Lower lobe of right lung (tissue), 2 donors: ENCODE data around the gene TBC1D24. TPM values are rescaled to one million over a fixed set of nuclear protein-coding genes. Genes with fewer than 3 reads are reported as not detected.
A peak's percentile ranks its signal among the peaks of the same experiment; 100 is the strongest.

Experiments used
- ATAC-seq, 2 donors: fragments of 200-7000 bp; cut with Tn5 transposase; one replicate each; pipeline ENCODE4 v1.9.1; 2020 to 2022; ENCODE audit warnings: mild to moderate bottlenecking in 2 of 2, moderate library complexity in 2 of 2
- DNase-seq: peaks from one replicate; pipeline ENCODE4 v3.0.0-alpha.2; 2020
- H3K27ac ChIP-seq: fragments of 200-600 bp; one replicate; pipeline ENCODE4 v1.8.0; 2022
- H3K27me3 ChIP-seq: fragments of 200-600 bp; one replicate; pipeline ENCODE4 v1.8.0; 2022; ENCODE audit warnings: low read depth
- H3K36me3 ChIP-seq: fragments of 200-600 bp; one replicate; pipeline ENCODE4 v1.8.0; 2022; ENCODE audit warnings: mild to moderate bottlenecking
- H3K4me1 ChIP-seq: fragments of 200-600 bp; one replicate; pipeline ENCODE4 v1.8.0; 2022
- H3K4me3 ChIP-seq: fragments of 200-600 bp; one replicate; pipeline ENCODE4 v1.8.0; 2022; ENCODE audit warnings: mild to moderate bottlenecking
- H3K9me3 ChIP-seq: fragments of 200-600 bp; one replicate; pipeline ENCODE4 v1.8.0; 2022
- intact Hi-C: fragments of 100-400 bp; cut with DNase I; formaldehyde crosslinking; loops from one replicate; pipeline ENCODE4 v1.11.0; 2022
- total RNA-seq: library from RNA; stranded (reverse); fragmentation: NEBNext Ultra II Directional; extraction: Animal tissue kit (Norgen Biotek cat#: 25700); gene quantifications from one replicate; pipeline ENCODE4 v1.2.1, GENCODE V29; 2021
- TF ChIP-seq, protein P1 (sequence below): fragments of 200-600 bp; IDR thresholded peaks from one replicate; pipeline ENCODE4 v1.8.0; 2022; ENCODE audit warnings: antibody characterized with exemption, mild to moderate bottlenecking
- donor health status: DM: no; HTN: yes; CAD: no; lungs with severe emphysema.

Gene TBC1D24
- total RNA-seq, 1 donor from 2014 or later: 40.2 TPM

DNA sequence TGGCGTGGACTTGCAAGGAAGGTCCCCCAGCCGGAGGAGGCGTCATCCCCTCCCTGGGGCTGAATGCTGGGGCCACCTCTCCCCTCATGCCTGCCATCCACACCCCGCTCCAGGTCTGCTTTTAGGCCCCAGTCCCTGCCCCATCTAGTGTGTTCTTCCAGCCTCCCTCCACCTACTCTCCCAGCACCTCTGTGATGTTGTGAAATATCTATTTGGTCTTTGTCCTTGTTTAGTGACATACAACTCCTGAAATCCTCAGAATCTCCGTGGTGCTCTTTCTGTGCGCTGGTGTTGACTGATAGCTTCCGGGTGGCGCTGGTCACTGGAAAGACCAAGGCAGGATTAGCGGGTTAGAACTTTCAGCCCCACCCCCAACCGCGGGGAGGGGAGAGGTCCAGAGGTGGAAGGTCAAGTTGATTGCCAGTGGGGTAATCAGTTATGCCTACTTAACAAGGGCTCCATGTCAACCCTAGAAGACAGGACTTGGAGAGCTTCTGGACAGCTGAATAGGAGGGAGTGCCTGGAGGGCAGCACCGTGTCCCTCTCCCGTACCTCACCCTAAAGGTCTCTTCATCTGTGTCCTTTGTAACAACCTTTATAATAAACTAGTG is 10.1 kb downstream of the TBC1D24 start:
- TF ChIP-seq, protein P1, sequence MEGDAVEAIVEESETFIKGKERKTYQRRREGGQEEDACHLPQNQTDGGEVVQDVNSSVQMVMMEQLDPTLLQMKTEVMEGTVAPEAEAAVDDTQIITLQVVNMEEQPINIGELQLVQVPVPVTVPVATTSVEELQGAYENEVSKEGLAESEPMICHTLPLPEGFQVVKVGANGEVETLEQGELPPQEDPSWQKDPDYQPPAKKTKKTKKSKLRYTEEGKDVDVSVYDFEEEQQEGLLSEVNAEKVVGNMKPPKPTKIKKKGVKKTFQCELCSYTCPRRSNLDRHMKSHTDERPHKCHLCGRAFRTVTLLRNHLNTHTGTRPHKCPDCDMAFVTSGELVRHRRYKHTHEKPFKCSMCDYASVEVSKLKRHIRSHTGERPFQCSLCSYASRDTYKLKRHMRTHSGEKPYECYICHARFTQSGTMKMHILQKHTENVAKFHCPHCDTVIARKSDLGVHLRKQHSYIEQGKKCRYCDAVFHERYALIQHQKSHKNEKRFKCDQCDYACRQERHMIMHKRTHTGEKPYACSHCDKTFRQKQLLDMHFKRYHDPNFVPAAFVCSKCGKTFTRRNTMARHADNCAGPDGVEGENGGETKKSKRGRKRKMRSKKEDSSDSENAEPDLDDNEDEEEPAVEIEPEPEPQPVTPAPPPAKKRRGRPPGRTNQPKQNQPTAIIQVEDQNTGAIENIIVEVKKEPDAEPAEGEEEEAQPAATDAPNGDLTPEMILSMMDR: no peak
- peak overlapping the region; percentile 47 for H3K27ac ChIP-seq

DNA sequence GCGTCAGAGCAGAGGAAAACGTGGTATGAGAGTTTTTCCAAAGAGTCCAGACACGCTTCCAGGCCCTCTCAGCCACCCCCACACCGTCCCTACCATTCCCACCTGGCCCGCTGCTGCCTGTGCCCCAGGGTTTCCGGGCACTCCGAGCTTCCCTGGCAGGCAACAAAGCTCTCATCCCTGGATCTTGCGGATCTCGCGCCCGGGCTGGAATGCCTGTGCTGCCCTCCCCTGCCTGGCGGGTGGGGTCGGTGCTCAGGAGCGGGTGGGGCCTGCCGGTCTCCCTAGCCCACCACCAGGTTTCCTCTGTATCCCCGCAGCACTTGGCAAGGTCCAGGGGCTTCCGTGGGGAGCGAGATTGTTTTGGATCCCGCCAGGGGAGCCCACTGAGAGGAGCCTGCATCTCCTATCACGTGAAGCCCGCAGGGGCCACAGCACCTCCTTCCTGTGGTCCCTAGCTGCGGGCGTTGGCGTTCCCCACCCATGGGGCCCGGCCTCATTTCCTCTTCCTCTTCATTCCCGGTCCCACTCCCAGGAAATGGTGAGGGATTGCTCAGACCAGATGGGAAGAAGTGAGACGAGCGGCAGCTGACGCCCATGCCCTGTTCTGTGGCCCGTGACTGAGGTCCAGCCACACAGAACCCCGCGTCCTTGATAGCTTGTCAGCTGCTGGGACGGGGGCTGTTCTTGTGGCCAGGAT is 11.0 kb downstream of the TBC1D24 start:
- ATAC-seq: no peak
- intact Hi-C loops: no loop called here
- DNase-seq: peak; percentile 47
- H3K4me3 ChIP-seq: no peak overlapping the region
- TF ChIP-seq, protein P1: no peak
- H3K27ac ChIP-seq: peak overlapping the region; percentile 47
- no peaks in the 10 kb centered on the region for H3K9me3 ChIP-seq
- H3K36me3 ChIP-seq: no peaks in the 10 kb centered on the region
- H3K27me3 ChIP-seq: no peaks in the 10 kb centered on the region
- peaks cover 67% of the 10 kb centered on the region for H3K4me1 ChIP-seq

More for the DNA sequence above, 10.1 kb downstream of the TBC1D24 start:
- Histone ChIP-seq H3K9me3 (no peaks in the 10 kb centered on the region), H3K4me1 (peaks cover 71% of the 10 kb centered on the region), H3K4me3 (no peak overlapping the region), H3K27me3 (no peaks in the 10 kb centered on the region), H3K36me3 (no peaks in the 10 kb centered on the region)
- no peak for ATAC-seq
- DNase-seq: no peak
- intact Hi-C loops: no loop called here

DNA sequence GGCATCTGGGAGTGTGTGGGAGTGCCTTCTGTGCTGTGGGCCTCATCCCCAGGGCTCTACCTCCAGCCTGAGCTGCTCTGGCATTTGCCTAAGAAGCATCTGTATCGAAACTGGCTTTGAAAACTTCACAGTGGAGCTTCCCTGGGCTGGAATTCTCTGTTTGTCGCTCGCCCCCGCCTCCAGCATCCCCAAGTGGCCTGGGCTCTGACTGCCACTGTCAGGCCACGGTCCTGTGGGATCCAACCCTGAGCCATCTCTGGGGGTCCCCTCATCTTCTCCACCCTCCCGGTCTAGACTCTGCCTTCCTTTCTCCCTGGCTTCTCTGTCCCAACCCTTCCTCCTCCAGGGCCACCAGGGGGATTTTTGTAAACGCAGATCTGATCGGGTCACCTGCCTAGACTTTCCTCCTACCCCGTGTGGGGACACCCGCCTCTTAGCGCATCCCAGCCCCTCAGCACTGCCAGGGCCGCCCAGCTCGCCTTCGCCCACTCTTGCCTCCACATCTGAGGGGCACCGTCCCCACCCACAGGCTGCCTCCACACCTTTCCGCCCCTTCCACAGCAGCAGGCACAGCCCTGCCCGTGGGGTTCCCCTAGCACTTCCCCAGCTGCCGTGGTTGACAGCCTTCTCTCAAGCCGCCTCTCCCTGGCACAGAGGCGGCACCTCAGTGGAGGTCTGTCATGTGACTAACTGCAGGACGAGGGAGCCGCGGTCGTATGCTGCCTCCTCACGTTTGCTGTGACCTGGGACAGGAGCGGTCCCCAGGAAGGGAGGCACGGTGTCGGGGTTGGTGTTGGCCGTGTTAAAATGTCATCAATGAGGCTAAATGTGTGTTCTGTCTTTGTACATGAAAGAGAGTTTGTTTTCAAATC is 12.0 kb downstream of the TBC1D24 start:
- H3K4me3 ChIP-seq: no peak overlapping the region
- DNase-seq (peak; percentile 85), ATAC-seq (peak; percentile 81 to 84)
- no peaks in the 10 kb centered on the region for H3K9me3 ChIP-seq
- peak overlapping the region; percentile 47 for H3K27ac ChIP-seq
- TF ChIP-seq, protein P1: peak; percentile 27
- no peaks in the 10 kb centered on the region for H3K36me3 ChIP-seq
- H3K27me3 ChIP-seq: no peaks in the 10 kb centered on the region
- intact Hi-C loops: no loop called here
- H3K4me1 ChIP-seq: peaks cover 60% of the 10 kb centered on the region

DNA sequence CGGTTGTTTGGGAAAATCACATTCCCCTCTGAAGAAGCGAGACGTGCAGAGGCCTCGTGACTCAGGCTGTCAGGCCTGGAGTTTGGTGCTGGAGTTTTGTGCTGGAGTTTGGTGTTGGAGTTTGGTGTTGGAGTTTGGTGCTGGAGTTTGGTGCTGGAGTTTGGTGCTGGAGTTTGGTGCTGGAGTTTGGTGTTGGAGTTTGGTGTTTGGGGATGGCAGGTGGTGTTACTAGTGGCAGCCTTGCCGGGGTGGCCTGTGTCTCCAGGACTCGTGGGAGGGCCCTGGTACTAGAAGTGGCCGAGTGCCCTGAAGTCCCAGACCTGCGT is 12.6 kb downstream of the TBC1D24 start:
- no peak overlapping the region for H3K4me3 ChIP-seq
- H3K9me3 ChIP-seq: no peaks in the 10 kb centered on the region
- intact Hi-C loops: no loop called here
- no peak for ATAC-seq
- H3K4me1 ChIP-seq: peaks cover 54% of the 10 kb centered on the region
- H3K36me3 ChIP-seq: no peaks in the 10 kb centered on the region
- TF ChIP-seq, protein P1: no peak
- no peaks in the 10 kb centered on the region for H3K27me3 ChIP-seq
- H3K27ac ChIP-seq: no peak overlapping the region
- no peak for DNase-seq

DNA sequence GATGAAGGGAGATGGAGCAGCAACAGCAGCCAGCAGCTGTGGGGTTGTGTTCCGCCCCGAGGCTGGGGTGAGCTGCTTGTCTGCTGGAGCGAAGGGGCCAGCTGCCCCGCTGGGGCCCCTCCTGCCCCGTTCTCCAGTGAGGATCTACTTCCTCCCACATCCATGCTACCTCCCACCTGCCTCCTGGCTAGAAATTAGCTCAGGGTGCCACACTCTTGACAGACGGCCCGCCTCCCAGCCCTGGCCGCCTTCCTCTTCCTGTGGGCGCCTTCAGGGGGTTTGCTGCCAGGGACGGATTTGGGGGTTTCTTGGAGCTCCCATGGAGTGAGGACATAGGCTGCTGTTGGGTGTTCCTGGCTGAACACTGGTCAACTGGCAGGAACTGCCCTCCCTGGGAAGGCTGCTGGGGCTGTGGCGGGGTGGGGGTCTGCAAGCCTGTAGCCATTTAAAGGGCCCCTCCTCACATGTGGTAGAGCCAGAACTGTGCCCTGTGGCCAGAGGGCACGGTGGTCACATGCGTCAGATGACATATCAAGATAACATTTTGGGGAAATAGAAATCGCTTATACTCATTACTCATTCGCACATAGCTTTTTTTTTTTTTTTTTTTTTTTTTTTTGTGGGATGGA is 13.1 kb downstream of the TBC1D24 start:
- H3K4me1 ChIP-seq: peaks cover 49% of the 10 kb centered on the region
- H3K4me3 ChIP-seq: no peak overlapping the region
- ATAC-seq (no peak), DNase-seq (no peak)
- no peaks in the 10 kb centered on the region for H3K36me3 ChIP-seq
- no peaks in the 10 kb centered on the region for H3K27me3 ChIP-seq
- H3K27ac ChIP-seq: no peak overlapping the region
- H3K9me3 ChIP-seq: no peaks in the 10 kb centered on the region
- TF ChIP-seq, protein P1: no peak
- intact Hi-C loops: no loop called here
